Natural killer cell (primary cell): Measurements from ENCODE around the gene OVCA2. TPM values are rescaled to one million over a fixed set of nuclear protein-coding genes. Genes with fewer than 3 reads are reported as not detected.

ENCODE experiments used
- ATAC-seq, 3 donors: fragments of 150-1000 bp in 2 of 3; fragments of 200-7000 bp in 1 of 3; cut with Tn5 transposase; 1 replicate in 1 of 3; 2 replicates in 2 of 3; pipeline ENCODE4 v1.10.0; 2021; ENCODE audit warnings: mild to moderate bottlenecking in 2 of 3, moderate library complexity in 2 of 3
- DNase-seq, 2 donors: peaks; one replicate each; pipeline versions ENCODE4 v3.0.0 to v3.0.0-alpha.2; 2013 to 2021; ENCODE audit warnings: mixed read lengths in 1 of 2
- H3K27ac ChIP-seq: one replicate; pipeline ENCODE4 v1.5.1; 2013; ENCODE audit warnings: mild to moderate bottlenecking, low read length
- H3K27me3 ChIP-seq: one replicate; pipeline ENCODE4 v1.6.1; 2013; ENCODE audit warnings: low read length; ENCODE audit not compliant: control insufficient read depth, insufficient read depth
- H3K36me3 ChIP-seq: one replicate; pipeline ENCODE4 v1.6.1; 2013; ENCODE audit warnings: low read length; ENCODE audit not compliant: control insufficient read depth, insufficient read depth
- H3K4me1 ChIP-seq: one replicate; pipeline ENCODE4 v1.6.1; 2013; ENCODE audit warnings: low read length; ENCODE audit not compliant: control insufficient read depth, insufficient read depth
- H3K4me3 ChIP-seq: one replicate; pipeline ENCODE4 v1.5.1; 2013; ENCODE audit warnings: low read length
- H3K9me3 ChIP-seq: one replicate; pipeline ENCODE4 v1.6.1; 2013; ENCODE audit warnings: low read length; ENCODE audit not compliant: control insufficient read depth, insufficient read depth
- H3K27ac Mint-ChIP-seq, 2 donors: one replicate each; pipeline ENCODE4 v1.8.0; 2022; ENCODE audit warnings: mild to moderate bottlenecking in 2 of 2, mixed read lengths in 2 of 2, moderate library complexity in 1 of 2
- H3K27me3 Mint-ChIP-seq, 2 donors: one replicate each; pipeline ENCODE4 v1.8.0; 2022; ENCODE audit warnings: low read depth in 2 of 2, mixed read lengths in 2 of 2
- H3K36me3 Mint-ChIP-seq: one replicate; pipeline ENCODE4 v1.8.0; 2022; ENCODE audit warnings: mixed read lengths
- H3K4me1 Mint-ChIP-seq, 2 donors: one replicate each; pipeline ENCODE4 v1.8.0; 2022; ENCODE audit warnings: mixed read lengths in 2 of 2
- H3K4me3 Mint-ChIP-seq: one replicate; pipeline ENCODE4 v1.8.0; 2022; ENCODE audit warnings: mild to moderate bottlenecking, moderate library complexity, mixed read lengths
- H3K9me3 Mint-ChIP-seq, 2 donors: one replicate each; pipeline ENCODE4 v1.8.0; 2022; ENCODE audit warnings: mixed read lengths in 2 of 2
- WGBS: methylation state at CpG from one replicate; pipeline ENCODE4 v1.1.7; 2013; ENCODE audit warnings: missing lambda C conversion rate; ENCODE audit not compliant: insufficient coverage; 5-methylcytosine and 5-hydroxymethylcytosine counted together
- intact Hi-C: fragments of 100-400 bp; cut with micrococcal nuclease; formaldehyde crosslinking; loops from one replicate; pipeline ENCODE4 v1.14.2; 2022
- total RNA-seq, 4 donors: library from RNA; stranded (reverse); fragments of 120-200 nt in 1 of 4; gene quantifications; one replicate each; pipeline versions ENCODE4 v1.2.3 to v1.2.4, GENCODE V29; 2013 to 2022
- TF ChIP-seq, protein P1 (sequence below): fragments of 200-600 bp; IDR thresholded peaks from one replicate; pipeline ENCODE4 v1.8.0; 2022; ENCODE audit warnings: antibody characterized with exemption

Gene OVCA2
- total RNA-seq, 3 donors from 2014 or later (not counting 1 experiment from before 2014, with no cell fraction given), result 27.9 to 33.8 (median 28.5) TPM

DNA sequence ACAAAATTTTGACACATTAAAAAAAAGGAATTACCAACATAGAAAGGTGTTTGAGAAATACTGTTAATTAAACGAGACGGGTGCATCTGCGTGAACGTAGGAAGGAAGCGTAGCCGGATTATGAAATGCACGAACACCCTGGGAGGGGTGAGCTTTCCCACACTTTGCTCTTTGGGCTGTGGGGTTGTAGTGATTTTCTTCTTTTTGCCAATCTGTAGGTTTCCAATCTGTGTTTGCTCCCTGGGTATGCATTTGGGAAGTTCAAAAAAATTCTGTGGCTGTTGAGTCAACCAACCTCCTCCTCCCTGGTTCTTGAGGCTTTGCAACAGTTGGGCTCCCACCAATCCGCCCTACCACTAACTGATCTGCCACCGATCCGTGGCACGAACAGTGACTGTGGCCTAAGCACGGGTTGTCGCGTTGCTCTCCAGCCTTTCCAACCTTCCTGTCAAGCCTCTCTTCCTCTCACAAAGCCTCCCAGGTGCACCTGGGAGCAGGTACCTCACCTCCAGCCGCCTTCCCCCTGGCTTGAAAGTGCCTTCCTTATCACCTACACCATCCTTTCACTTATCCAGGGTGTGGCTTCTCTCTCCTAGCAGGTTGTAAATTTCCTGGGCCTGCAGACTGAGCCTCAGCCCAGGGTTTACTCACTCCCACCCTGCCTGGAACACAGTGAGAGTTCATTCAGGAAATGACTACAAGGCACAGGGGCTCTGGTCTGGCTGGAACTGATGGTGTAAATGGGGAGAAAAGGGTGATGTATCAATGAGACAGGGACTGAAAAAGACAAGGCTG is 33.3 kb upstream of the OVCA2 start:
- H3K27ac ChIP-seq, result no peak overlapping the region
- WGBS, result 87% methylated on average over 15 of the region's 15 CpGs
- no peaks in the 10 kb centered on the region for H3K9me3 Mint-ChIP-seq
- no peaks in the 10 kb centered on the region for H3K36me3 ChIP-seq
- ATAC-seq (no peak), DNase-seq (no peak)
- H3K9me3 ChIP-seq, result no peaks in the 10 kb centered on the region
- H3K36me3 Mint-ChIP-seq, result no peaks in the 10 kb centered on the region
- peaks cover 5% of the 10 kb centered on the region for H3K4me1 ChIP-seq
- no peak overlapping the region for H3K4me3 Mint-ChIP-seq
- TF ChIP-seq, protein P1, sequence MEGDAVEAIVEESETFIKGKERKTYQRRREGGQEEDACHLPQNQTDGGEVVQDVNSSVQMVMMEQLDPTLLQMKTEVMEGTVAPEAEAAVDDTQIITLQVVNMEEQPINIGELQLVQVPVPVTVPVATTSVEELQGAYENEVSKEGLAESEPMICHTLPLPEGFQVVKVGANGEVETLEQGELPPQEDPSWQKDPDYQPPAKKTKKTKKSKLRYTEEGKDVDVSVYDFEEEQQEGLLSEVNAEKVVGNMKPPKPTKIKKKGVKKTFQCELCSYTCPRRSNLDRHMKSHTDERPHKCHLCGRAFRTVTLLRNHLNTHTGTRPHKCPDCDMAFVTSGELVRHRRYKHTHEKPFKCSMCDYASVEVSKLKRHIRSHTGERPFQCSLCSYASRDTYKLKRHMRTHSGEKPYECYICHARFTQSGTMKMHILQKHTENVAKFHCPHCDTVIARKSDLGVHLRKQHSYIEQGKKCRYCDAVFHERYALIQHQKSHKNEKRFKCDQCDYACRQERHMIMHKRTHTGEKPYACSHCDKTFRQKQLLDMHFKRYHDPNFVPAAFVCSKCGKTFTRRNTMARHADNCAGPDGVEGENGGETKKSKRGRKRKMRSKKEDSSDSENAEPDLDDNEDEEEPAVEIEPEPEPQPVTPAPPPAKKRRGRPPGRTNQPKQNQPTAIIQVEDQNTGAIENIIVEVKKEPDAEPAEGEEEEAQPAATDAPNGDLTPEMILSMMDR, result no peak
- H3K27ac Mint-ChIP-seq, result no peak overlapping the region
- H3K27me3 ChIP-seq, result peaks cover 5% of the 10 kb centered on the region
- H3K4me3 ChIP-seq, result no peak overlapping the region
- intact Hi-C loops, result no loop called here
- H3K27me3 Mint-ChIP-seq, result peaks cover 0 to 6% of the 10 kb centered on the region in 2 donors
- peaks cover 0 to 6% of the 10 kb centered on the region in 2 donors for H3K4me1 Mint-ChIP-seq

DNA sequence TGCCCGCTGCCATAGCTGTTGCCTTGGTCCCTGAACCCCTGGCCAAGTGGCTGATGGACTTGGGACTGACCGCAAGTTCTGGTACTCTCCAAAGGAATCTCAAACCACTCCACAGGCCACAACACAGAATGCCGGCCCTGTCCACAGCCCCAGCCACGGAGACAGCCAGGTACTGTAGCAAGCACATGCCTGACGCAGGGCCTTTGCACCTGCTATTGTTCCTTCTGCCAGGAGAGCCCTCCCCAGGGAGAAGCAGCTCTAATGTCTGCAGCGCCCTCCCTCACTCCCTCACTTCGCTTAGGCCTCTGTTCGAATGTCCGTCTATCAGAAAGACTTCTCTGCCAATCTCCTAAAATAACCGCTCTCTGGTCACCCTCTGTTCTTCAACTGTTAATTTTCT is 32.1 kb upstream of the OVCA2 start:
- TF ChIP-seq, protein P1, result no peak
- no peak overlapping the region for H3K4me3 Mint-ChIP-seq
- peaks cover 0 to 6% of the 10 kb centered on the region in 2 donors for H3K4me1 Mint-ChIP-seq
- no CpG with 5 or more reads among the region's 10 CpGs for WGBS
- peaks cover 5% of the 10 kb centered on the region for H3K27me3 ChIP-seq
- peaks cover 6 to 10% of the 10 kb centered on the region in 2 donors for H3K27me3 Mint-ChIP-seq
- H3K4me3 ChIP-seq, result no peak overlapping the region
- H3K36me3 ChIP-seq, result no peaks in the 10 kb centered on the region
- H3K27ac Mint-ChIP-seq, result no peak overlapping the region
- intact Hi-C loops, result no loop called here
- no peaks in the 10 kb centered on the region for H3K36me3 Mint-ChIP-seq
- ATAC-seq (no peak), DNase-seq (no peak)
- H3K9me3 Mint-ChIP-seq, result no peaks in the 10 kb centered on the region
- H3K9me3 ChIP-seq, result no peaks in the 10 kb centered on the region
- H3K27ac ChIP-seq, result no peak overlapping the region
- peaks cover 5% of the 10 kb centered on the region for H3K4me1 ChIP-seq

DNA sequence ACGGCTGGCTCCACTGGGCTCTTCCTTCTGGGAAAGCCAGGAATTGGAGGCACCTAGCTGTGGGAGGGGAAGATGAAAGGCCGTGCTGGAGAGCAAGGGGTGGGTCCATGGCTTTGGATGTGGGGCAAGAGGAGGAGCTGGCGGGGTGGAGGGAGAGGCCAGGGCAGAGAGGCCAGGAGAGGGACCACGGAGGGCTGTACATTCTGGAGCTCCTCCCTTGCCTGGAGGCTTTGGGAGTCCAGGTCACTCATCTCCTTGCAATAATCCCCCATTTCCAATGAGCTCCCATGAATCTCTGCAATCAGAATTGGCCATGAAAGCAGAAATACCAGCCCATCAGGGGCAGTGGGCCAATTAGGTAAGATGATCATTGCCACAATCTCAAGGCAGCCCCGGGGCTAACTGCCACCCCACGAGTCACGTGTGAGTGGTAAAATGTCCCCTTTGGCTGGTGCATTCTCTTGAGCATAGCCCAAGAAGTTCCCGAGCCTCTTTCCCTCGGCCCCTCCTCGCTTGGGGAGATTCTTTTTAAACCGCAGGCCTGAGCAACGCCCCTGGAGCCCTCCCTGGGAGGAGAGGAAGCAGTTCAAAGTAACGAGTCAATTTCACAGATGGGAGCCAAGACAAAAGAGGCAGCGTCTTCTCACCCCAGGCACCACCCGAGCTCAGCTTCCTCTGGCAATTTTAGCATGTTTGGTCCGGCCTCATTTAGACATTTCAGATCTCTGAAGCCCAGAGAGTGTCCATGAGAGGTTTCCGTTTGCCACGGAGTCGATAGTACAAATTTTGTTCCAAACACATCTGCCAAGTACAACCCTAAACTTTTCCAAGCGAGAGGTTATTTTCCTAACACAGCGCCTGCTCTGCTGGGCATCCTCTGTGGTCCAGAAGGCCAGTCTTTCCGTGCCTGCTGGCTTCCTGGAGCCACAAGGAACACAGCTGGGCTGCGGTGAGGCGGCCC is 30.1 kb upstream of the OVCA2 start:
- no peaks in the 10 kb centered on the region for H3K36me3 ChIP-seq
- H3K27me3 ChIP-seq, result peaks cover 5% of the 10 kb centered on the region
- no peak overlapping the region for H3K4me3 Mint-ChIP-seq
- DNase-seq, result no peak
- TF ChIP-seq, protein P1, result no peak
- H3K4me1 ChIP-seq, result peaks cover 5% of the 10 kb centered on the region
- intact Hi-C loops, result no loop called here
- no peak overlapping the region for H3K27ac Mint-ChIP-seq
- no peaks in the 10 kb centered on the region for H3K9me3 ChIP-seq
- no peaks in the 10 kb centered on the region for H3K36me3 Mint-ChIP-seq
- no peak overlapping the region for H3K4me3 ChIP-seq
- no peak overlapping the region for H3K27ac ChIP-seq
- peaks cover 6 to 16% of the 10 kb centered on the region in 2 donors for H3K27me3 Mint-ChIP-seq
- H3K9me3 Mint-ChIP-seq, result no peaks in the 10 kb centered on the region
- peaks cover 0 to 6% of the 10 kb centered on the region in 2 donors for H3K4me1 Mint-ChIP-seq
- ATAC-seq, result peak; percentile 15 to 40 (median 21)
- 51% methylated on average over 24 of the region's 24 CpGs for WGBS
